GM23248 (cell line): ENCODE results near the gene AOPEP.

Source experiments
- EZH2 ChIP-seq: fragments of 200-600 bp; sonication (generic); IDR thresholded peaks from 2 replicates; pipeline ENCODE4 v1.6.1; 2018; ENCODE audit warnings: antibody characterized with exemption, mild to moderate bottlenecking; ENCODE audit not compliant: insufficient read depth, poor library complexity, severe bottlenecking
- EZH2phosphoT487 ChIP-seq: fragments of 200-600 bp; sonication (generic); IDR thresholded peaks from 2 replicates; pipeline ENCODE4 v1.6.1; 2018; ENCODE audit warnings: antibody characterized with exemption, moderate library complexity, mild to moderate bottlenecking, low read depth; ENCODE audit not compliant: insufficient read depth

- no peak for TF ChIP-seq EZH2
- TF ChIP-seq EZH2phosphoT487: no peak
These were observed 374.8 kb downstream of the AOPEP start for GRCh38 chr9:95101326-95101725.
